Type B pancreatic cell (in vitro differentiated cells): ENCODE results near the gene DAZAP2. TPM values are rescaled to one million over a fixed set of nuclear protein-coding genes. Genes with fewer than 3 reads are reported as not detected.
"Not testable (repeated sequence)": the region's sequence is repeated elsewhere in the genome, so short reads cannot be mapped to it uniquely, and the experiment has no call there.

Experiments used
- DNase-seq: peaks from one replicate; pipeline ENCODE4 v3.0.0; 2021; ENCODE audit warnings: mixed read lengths; ENCODE audit not compliant: unreplicated experiment; ENCODE audit errors: extremely low spot score
- H3K27ac Mint-ChIP-seq: 2 replicates; pipeline ENCODE4 v1.8.0; 2021; ENCODE audit warnings: mild to moderate bottlenecking, mixed read lengths
- H3K27me3 Mint-ChIP-seq: 2 replicates; pipeline ENCODE4 v1.8.0; 2021; ENCODE audit warnings: mixed read lengths
- H3K36me3 Mint-ChIP-seq: 2 replicates; pipeline ENCODE4 v1.8.0; 2021; ENCODE audit warnings: mixed read lengths
- H3K4me1 Mint-ChIP-seq: one replicate; pipeline ENCODE4 v1.8.0; 2021; ENCODE audit warnings: mixed read lengths; ENCODE audit not compliant: unreplicated experiment
- H3K4me3 Mint-ChIP-seq: 2 replicates; pipeline ENCODE4 v1.8.0; 2021; ENCODE audit warnings: mild to moderate bottlenecking, mixed read lengths
- H3K9me3 Mint-ChIP-seq: 2 replicates; pipeline ENCODE4 v1.8.0; 2021; ENCODE audit warnings: mixed read lengths
- CTCF ChIP-seq: fragments of 200-600 bp; sonication (generic); conservative IDR thresholded peaks from 2 replicates; pipeline ENCODE4 v1.5.0; 2021; ENCODE audit warnings: antibody characterized with exemption, mild to moderate bottlenecking
- total RNA-seq: library from RNA; stranded (reverse); gene quantifications from 2 replicates; pipeline ENCODE4 v1.2.1, GENCODE V29; 2021; ENCODE audit warnings: low replicate concordance

DAZAP2 gene
- total RNA-seq, 1 donor from 2014 or later, result 89.0 TPM

- Mint-ChIP-seq H3K27ac (peak within 1 kb of the TSS; percentile 100), H3K36me3 (peaks cover 4% of the 10 kb centered on the region), H3K27me3 (peaks cover 19% of the 10 kb centered on the region), H3K4me3 (peak within 1 kb of the TSS; percentile 97), H3K4me1 (peaks cover 11% of the 10 kb centered on the region), H3K9me3 (no peaks in the 10 kb centered on the region)
- no peak for TF ChIP-seq CTCF
- DNase-seq, result peak; percentile 84
Measured at GRCh38 chr12:51270067-51270950, 31.7 kb downstream of the DAZAP2 start, which contains the start of gene SMAGP. SMAGP (minus strand) TSS chr12:51270415; CDS start chr12:51269278, 1,137 bp downstream.

GRCh38 chr12:51270951-51271518 is 32.4 kb downstream of the DAZAP2 start:
- H3K4me1 Mint-ChIP-seq, result peaks cover 11% of the 10 kb centered on the region
- peaks cover 19% of the 10 kb centered on the region for H3K27me3 Mint-ChIP-seq
- H3K4me3 Mint-ChIP-seq, result peak overlapping the region; percentile 97
- TF ChIP-seq CTCF, result no peak
- no peaks in the 10 kb centered on the region for H3K9me3 Mint-ChIP-seq
- no peaks in the 10 kb centered on the region for H3K36me3 Mint-ChIP-seq
- DNase-seq, result no peak
- H3K27ac Mint-ChIP-seq, result peak overlapping the region; percentile 100

- H3K27me3 Mint-ChIP-seq, result peaks cover 19% of the 10 kb centered on the region
- not testable (repeated sequence) for H3K36me3 Mint-ChIP-seq, H3K4me3 Mint-ChIP-seq, H3K9me3 Mint-ChIP-seq, H3K27ac Mint-ChIP-seq, DNase-seq
- peaks cover 11% of the 10 kb centered on the region for H3K4me1 Mint-ChIP-seq
Measured at GRCh38 chr12:51272810-51273209, 34.2 kb downstream of the DAZAP2 start.

GRCh38 chr12:51275088-51275487 is 36.5 kb downstream of the DAZAP2 start:
- no peaks in the 10 kb centered on the region for H3K36me3 Mint-ChIP-seq
- peaks cover 11% of the 10 kb centered on the region for H3K27me3 Mint-ChIP-seq
- H3K27ac Mint-ChIP-seq, result peak overlapping the region; percentile 82
- DNase-seq, result no peak
- no peaks in the 10 kb centered on the region for H3K9me3 Mint-ChIP-seq
- H3K4me1 Mint-ChIP-seq, result peaks cover 11% of the 10 kb centered on the region
- TF ChIP-seq CTCF, result no peak
- H3K4me3 Mint-ChIP-seq, result peak overlapping the region; percentile 54

GRCh38 chr12:51281202-51281924 is 42.7 kb downstream of the DAZAP2 start:
- peaks cover 3% of the 10 kb centered on the region for H3K27me3 Mint-ChIP-seq
- TF ChIP-seq CTCF, result no peak
- H3K4me3 Mint-ChIP-seq, result no peak overlapping the region
- H3K4me1 Mint-ChIP-seq, result no peaks in the 10 kb centered on the region
- H3K27ac Mint-ChIP-seq, result no peak overlapping the region
- no peaks in the 10 kb centered on the region for H3K9me3 Mint-ChIP-seq
- no peaks in the 10 kb centered on the region for H3K36me3 Mint-ChIP-seq
- DNase-seq, result no peak
